HCT116 (cell line): ENCODE results near the gene PIP5K1A. TPM values are rescaled to one million over a fixed set of nuclear protein-coding genes. Genes with fewer than 3 reads are reported as not detected.

Source experiments
- ATAC-seq: fragments of 200-7000 bp; cut with Tn5 transposase; 2 replicates; pipeline ENCODE4 v1.9.1; 2020; ENCODE audit warnings: mild to moderate bottlenecking, moderate library complexity
- BruUV-seq: library from RNA; stranded (reverse); fragments of 400-500 nt; replicated peaks from 2 replicates; lab custom pipeline; 2021; lab: Mats Ljungman, UMichigan
- CTCF ChIA-PET: fragments of 300-600 bp; sonication (Branson Sonifier 250); formaldehyde crosslinking; loops from one replicate; lab custom pipeline; 2021; ENCODE audit warnings: antibody characterized with exemption; lab: Charles Lee
- POLR2A ChIA-PET: fragments of 300-600, 350-600 bp; sonication (Branson Sonifier 250); formaldehyde crosslinking; loops from one replicate; lab custom pipeline; 2021; ENCODE audit warnings: antibody characterized with exemption; lab: Charles Lee
- RAD21 ChIA-PET, 2 experiments: fragments of 300-600 bp; sonication (Branson Sonifier 250); formaldehyde crosslinking; loops; one replicate each; lab custom pipeline; 2023; ENCODE audit warnings: low total read pairs in 2 of 2; ENCODE audit not compliant: uncharacterized antibody in 2 of 2, unreplicated experiment in 2 of 2, low non-redundant PET in 1 of 2; lab: Charles Lee
- DNase-seq: peaks from one replicate; pipeline ENCODE4 v3.0.0-alpha.2; 2010; ENCODE audit warnings: low read depth, low spot score
- H2AFZ ChIP-seq: fragments of 200-600 bp; shearing (Covaris generic), sonication (generic); 2 replicates; pipeline ENCODE4 v1.6.1; 2017; ENCODE audit warnings: low read depth, mixed run types, mixed read lengths, antibody characterized with exemption, low read length; ENCODE audit not compliant: poor library complexity, severe bottlenecking
- H3K27ac ChIP-seq: 2 replicates; pipeline ENCODE4 v1.5.1; 2012; ENCODE audit warnings: low read depth, low read length
- H3K27me3 ChIP-seq: fragments of 200-600 bp; sonication (generic); 2 replicates; pipeline ENCODE4 v1.6.1; 2016; ENCODE audit warnings: mixed run types, low read length, mixed read lengths; ENCODE audit not compliant: insufficient read depth
- H3K36me3 ChIP-seq, 2 experiments: fragments of 200-500 bp in 1 of 2; fragments of 200-600 bp in 1 of 2; sonication (Bioruptor generic) in 1 of 2; sonication (generic) in 1 of 2; 2 replicates each; pipeline versions ENCODE4 v1.5.1 to v1.6.1; 2014 to 2016; ENCODE audit warnings: low read length in 2 of 2, inconsistent platforms in 1 of 2, mixed read lengths in 1 of 2, mixed run types in 1 of 2; ENCODE audit not compliant: insufficient read depth in 2 of 2, control insufficient read depth in 1 of 2
- H3K4me1 ChIP-seq, 2 experiments: fragments of 200-600 bp in 1 of 2; sonication (generic) in 1 of 2; 2 replicates each; pipeline versions ENCODE4 v1.5.1 to v1.6.1; 2012 to 2017; ENCODE audit warnings: low read length in 2 of 2, inconsistent platforms in 1 of 2, mild to moderate bottlenecking in 1 of 2, mixed read lengths in 1 of 2, mixed run types in 1 of 2, moderate library complexity in 1 of 2; ENCODE audit not compliant: insufficient read depth in 2 of 2, control insufficient read depth in 1 of 2
- H3K4me2 ChIP-seq: fragments of 200-600 bp; sonication (generic); 2 replicates; pipeline ENCODE4 v1.6.1; 2017; ENCODE audit warnings: mixed run types, low read length, mixed read lengths
- H3K4me3 ChIP-seq, 2 experiments: fragments of 200-600 bp in 1 of 2; sonication (generic) in 1 of 2; replicated peaks in 1 of 2; 2 replicates each; pipeline ENCODE4 v1.5.1; 2011 to 2016; ENCODE audit warnings: low read length in 2 of 2, control low read depth in 1 of 2, low read depth in 1 of 2, mild to moderate bottlenecking in 1 of 2, mixed read lengths in 1 of 2, mixed run types in 1 of 2
- H3K79me2 ChIP-seq: fragments of 200-600 bp; sonication (generic); 2 replicates; pipeline ENCODE4 v1.6.1; 2017; ENCODE audit warnings: mild to moderate bottlenecking, mixed run types, low read length, moderate library complexity, mixed read lengths; ENCODE audit not compliant: insufficient read depth
- H3K9ac ChIP-seq: fragments of 200-600 bp; sonication (generic); 2 replicates; pipeline ENCODE4 v1.6.1; 2016; ENCODE audit warnings: low read length, mixed read lengths
- H3K9me2 ChIP-seq: fragments of 200-600 bp; sonication (generic), shearing (Covaris generic); 2 replicates; pipeline ENCODE4 v1.6.1; 2017; ENCODE audit warnings: mixed run types, mild to moderate bottlenecking, moderate library complexity; ENCODE audit not compliant: insufficient read depth
- H3K9me3 ChIP-seq, 2 experiments: fragments of 200-500 bp in 1 of 2; fragments of 200-600 bp in 1 of 2; sonication (Bioruptor generic) in 1 of 2; sonication (generic) in 1 of 2; 2 replicates each; pipeline ENCODE4 v1.6.1; 2014 to 2017; ENCODE audit warnings: low read length in 2 of 2, mixed read lengths in 2 of 2, inconsistent platforms in 1 of 2, low read depth in 1 of 2, mild to moderate bottlenecking in 1 of 2, mixed run types in 1 of 2, moderate library complexity in 1 of 2; ENCODE audit not compliant: control insufficient read depth in 1 of 2, insufficient read depth in 1 of 2
- H4K20me1 ChIP-seq: fragments of 200-600 bp; sonication (generic), shearing (Covaris generic); 2 replicates; pipeline ENCODE4 v1.6.1; 2017; ENCODE audit warnings: mixed run types, mild to moderate bottlenecking, moderate library complexity; ENCODE audit not compliant: insufficient read depth
- ATF3 ChIP-seq: IDR thresholded peaks from 2 replicates; pipeline ENCODE4 v1.6.1; 2012
- CTCF ChIP-seq, 3 experiments: fragments of 200-600 bp in 1 of 3; sonication (generic) in 1 of 3; IDR thresholded peaks in 2 of 3; conservative IDR thresholded peaks in 1 of 3; 2 replicates each; pipeline ENCODE4 v1.5.1; 2012 to 2017; ENCODE audit warnings: low read depth in 2 of 3, low read length in 2 of 3, antibody characterized with exemption in 1 of 3, borderline replicate concordance in 1 of 3, control low read depth in 1 of 3, mild to moderate bottlenecking in 1 of 3, mixed read lengths in 1 of 3, mixed run types in 1 of 3, moderate library complexity in 1 of 3; ENCODE audit not compliant: insufficient read depth in 1 of 3
- EGR1 ChIP-seq: IDR thresholded peaks from 2 replicates; pipeline ENCODE4 v1.6.1; 2012; ENCODE audit warnings: low read depth
- EZH2 ChIP-seq: fragments of 200-600 bp; sonication (generic); IDR thresholded peaks from 2 replicates; pipeline ENCODE4 v1.6.1; 2017; ENCODE audit warnings: antibody characterized with exemption, mixed run types
- EZH2phosphoT487 ChIP-seq: fragments of 200-600 bp; IDR thresholded peaks from 2 replicates; pipeline ENCODE4 v1.6.1; 2018; ENCODE audit warnings: antibody characterized with exemption, borderline replicate concordance
- FOSL1 ChIP-seq: IDR thresholded peaks from 2 replicates; pipeline ENCODE4 v1.6.1; 2012; ENCODE audit warnings: low read depth
- POLR2A ChIP-seq: IDR thresholded peaks from 2 replicates; pipeline ENCODE4 v1.7.0; 2011; ENCODE audit warnings: borderline replicate concordance; ENCODE audit not compliant: insufficient read depth, insufficient read length; ENCODE audit errors: extremely low read depth
- RAD21 ChIP-seq: IDR thresholded peaks from 2 replicates; pipeline ENCODE4 v1.6.1; 2012; ENCODE audit warnings: low read depth, mild to moderate bottlenecking
- SIN3A ChIP-seq: IDR thresholded peaks from 2 replicates; pipeline ENCODE4 v1.6.1; 2012; ENCODE audit warnings: low read depth
- SP1 ChIP-seq: IDR thresholded peaks from 2 replicates; pipeline ENCODE4 v1.6.1; 2012; ENCODE audit warnings: low read depth
- SRF ChIP-seq: IDR thresholded peaks from 2 replicates; pipeline ENCODE4 v1.6.1; 2012; ENCODE audit warnings: low read depth
- TCF7L2 ChIP-seq: IDR thresholded peaks from 2 replicates; pipeline ENCODE4 v1.7.0; 2011; ENCODE audit warnings: borderline replicate concordance, inconsistent platforms; ENCODE audit not compliant: insufficient read depth, insufficient read length; ENCODE audit errors: extremely low read depth
- YY1 ChIP-seq: IDR thresholded peaks from 2 replicates; pipeline ENCODE4 v1.6.1; 2011; ENCODE audit warnings: low read length, low read depth, moderate library complexity, mild to moderate bottlenecking; ENCODE audit not compliant: insufficient replicate concordance; ENCODE audit errors: extremely low read depth
- ZFX ChIP-seq: fragments of 450-650 bp; IDR thresholded peaks from 2 replicates; pipeline ENCODE4 v1.6.1; 2017
- ZNF274 ChIP-seq: fragments of 200-500 bp; sonication (Bioruptor generic); IDR thresholded peaks from 2 replicates; pipeline ENCODE4 v1.6.1; 2014; ENCODE audit warnings: mild to moderate bottlenecking, low read depth, low read length, inconsistent platforms
- intact Hi-C: fragments of 100-400 bp; cut with micrococcal nuclease; formaldehyde crosslinking; loops from 2 replicates; pipeline ENCODE4 v1.10.0; 2022
- total RNA-seq: library from RNA; stranded (reverse); gene quantifications from one replicate; pipeline ENCODE4 v1.2.1, GENCODE V29; 2021; ENCODE audit not compliant: unreplicated experiment
- TF ChIP-seq, protein P1 (sequence below): IDR thresholded peaks from 2 replicates; pipeline ENCODE4 v1.6.1; 2012; ENCODE audit warnings: low read depth
- TF ChIP-seq, protein P2 (sequence below): IDR thresholded peaks from 2 replicates; pipeline ENCODE4 v1.6.1; 2012

PIP5K1A gene
- total RNA-seq, 1 experiment from 2014 or later: 75.4 TPM

DNA sequence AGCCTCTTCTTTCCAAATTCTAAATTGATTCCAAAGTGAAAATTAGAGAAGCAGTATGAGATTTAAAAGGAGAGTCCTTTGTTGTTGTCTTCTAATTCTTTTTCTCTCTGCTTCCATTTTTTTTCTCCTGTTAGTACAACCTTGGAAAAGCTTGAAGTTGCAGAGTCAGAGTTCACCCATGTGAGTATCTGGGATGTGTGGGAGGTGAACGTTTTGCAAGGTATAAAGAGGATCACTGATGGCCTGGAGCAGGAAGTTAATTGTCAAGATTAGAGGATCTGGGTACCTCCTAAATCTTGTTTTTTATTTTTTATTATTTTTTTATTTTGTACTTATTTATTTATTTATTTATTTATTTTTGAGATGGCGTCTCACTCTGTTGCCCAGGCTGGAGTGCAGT, 48.4 kb downstream of the PIP5K1A start:
- intact Hi-C loops: loop anchor here (10.0 kb wide), 1 partner anchor 222 kb away; no protein-coding TSS in a partner anchor
- Histone ChIP-seq H3K9me2 (no peaks in the 10 kb centered on the region), H3K27ac (no peak overlapping the region), H3K27me3 (no peaks in the 10 kb centered on the region), H3K4me2 (no peak overlapping the region), H3K4me3 (no peak overlapping the region), H3K79me2 (peaks cover 5% of the 10 kb centered on the region; the same call in 1 of the 2 replicates), H3K36me3 (peaks cover 58 to 67% of the 10 kb centered on the region in 2 experiments), H4K20me1 (no peaks in the 10 kb centered on the region), H3K4me1 (no peaks in the 10 kb centered on the region), H2AFZ (no peak overlapping the region), H3K9me3 (no peaks in the 10 kb centered on the region), H3K9ac (no peak overlapping the region)
- no TSS peak for BruUV-seq
- ChIA-PET CTCF (no interaction called here), POLR2A (no interaction called here), RAD21 (no interaction called here)
- DNase-seq: no peak
- no peak for ATAC-seq
- TF ChIP-seq SRF: no peak
- TF ChIP-seq, protein P1, sequence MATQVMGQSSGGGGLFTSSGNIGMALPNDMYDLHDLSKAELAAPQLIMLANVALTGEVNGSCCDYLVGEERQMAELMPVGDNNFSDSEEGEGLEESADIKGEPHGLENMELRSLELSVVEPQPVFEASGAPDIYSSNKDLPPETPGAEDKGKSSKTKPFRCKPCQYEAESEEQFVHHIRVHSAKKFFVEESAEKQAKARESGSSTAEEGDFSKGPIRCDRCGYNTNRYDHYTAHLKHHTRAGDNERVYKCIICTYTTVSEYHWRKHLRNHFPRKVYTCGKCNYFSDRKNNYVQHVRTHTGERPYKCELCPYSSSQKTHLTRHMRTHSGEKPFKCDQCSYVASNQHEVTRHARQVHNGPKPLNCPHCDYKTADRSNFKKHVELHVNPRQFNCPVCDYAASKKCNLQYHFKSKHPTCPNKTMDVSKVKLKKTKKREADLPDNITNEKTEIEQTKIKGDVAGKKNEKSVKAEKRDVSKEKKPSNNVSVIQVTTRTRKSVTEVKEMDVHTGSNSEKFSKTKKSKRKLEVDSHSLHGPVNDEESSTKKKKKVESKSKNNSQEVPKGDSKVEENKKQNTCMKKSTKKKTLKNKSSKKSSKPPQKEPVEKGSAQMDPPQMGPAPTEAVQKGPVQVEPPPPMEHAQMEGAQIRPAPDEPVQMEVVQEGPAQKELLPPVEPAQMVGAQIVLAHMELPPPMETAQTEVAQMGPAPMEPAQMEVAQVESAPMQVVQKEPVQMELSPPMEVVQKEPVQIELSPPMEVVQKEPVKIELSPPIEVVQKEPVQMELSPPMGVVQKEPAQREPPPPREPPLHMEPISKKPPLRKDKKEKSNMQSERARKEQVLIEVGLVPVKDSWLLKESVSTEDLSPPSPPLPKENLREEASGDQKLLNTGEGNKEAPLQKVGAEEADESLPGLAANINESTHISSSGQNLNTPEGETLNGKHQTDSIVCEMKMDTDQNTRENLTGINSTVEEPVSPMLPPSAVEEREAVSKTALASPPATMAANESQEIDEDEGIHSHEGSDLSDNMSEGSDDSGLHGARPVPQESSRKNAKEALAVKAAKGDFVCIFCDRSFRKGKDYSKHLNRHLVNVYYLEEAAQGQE: no peak
- TF ChIP-seq ATF3: no peak
- TF ChIP-seq ZNF274: no peak
- no peak for TF ChIP-seq POLR2A
- TF ChIP-seq CTCF (IDR thresholded peaks at IDR 0.05 in 2 of 3, conservative IDR thresholded peaks at IDR 0.05 in 1 of 3; ENCODE audit: borderline replicate concordance in 1 of 3, insufficient read depth in 1 of 3, low read depth in 2 of 3, low read length in 2 of 3): no peak
- TF ChIP-seq RAD21: no peak
- TF ChIP-seq, protein P2, sequence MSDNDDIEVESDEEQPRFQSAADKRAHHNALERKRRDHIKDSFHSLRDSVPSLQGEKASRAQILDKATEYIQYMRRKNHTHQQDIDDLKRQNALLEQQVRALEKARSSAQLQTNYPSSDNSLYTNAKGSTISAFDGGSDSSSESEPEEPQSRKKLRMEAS: no peak
- no peak for TF ChIP-seq TCF7L2
- no peak for TF ChIP-seq YY1
- TF ChIP-seq ZFX: no peak
- TF ChIP-seq FOSL1: no peak
- TF ChIP-seq EZH2: no peak
- no peak for TF ChIP-seq EZH2phosphoT487
- TF ChIP-seq EGR1: no peak
- TF ChIP-seq SIN3A: no peak
- TF ChIP-seq SP1: no peak
